Renal pelvis (tissue), 4 donors: ENCODE measurements around the gene ASXL2. TPM values are rescaled to one million over a fixed set of nuclear protein-coding genes. Genes with fewer than 3 reads are reported as not detected.

Source experiments
- DNase-seq: peaks from one replicate; pipeline ENCODE4 v3.0.0-alpha.2; 2013
- polyA plus RNA-seq, 3 donors: library from polyadenylated mRNA; unstranded; fragments of 120-200 nt; gene quantifications; one replicate each; pipeline ENCODE4 v1.2.1, GENCODE V29; 2013; ENCODE audit not compliant: insufficient read length in 3 of 3

The ASXL2 gene
- polyA plus RNA-seq, 3 donors = 17.6 to 22.0 (median 20.5) TPM

DNA sequence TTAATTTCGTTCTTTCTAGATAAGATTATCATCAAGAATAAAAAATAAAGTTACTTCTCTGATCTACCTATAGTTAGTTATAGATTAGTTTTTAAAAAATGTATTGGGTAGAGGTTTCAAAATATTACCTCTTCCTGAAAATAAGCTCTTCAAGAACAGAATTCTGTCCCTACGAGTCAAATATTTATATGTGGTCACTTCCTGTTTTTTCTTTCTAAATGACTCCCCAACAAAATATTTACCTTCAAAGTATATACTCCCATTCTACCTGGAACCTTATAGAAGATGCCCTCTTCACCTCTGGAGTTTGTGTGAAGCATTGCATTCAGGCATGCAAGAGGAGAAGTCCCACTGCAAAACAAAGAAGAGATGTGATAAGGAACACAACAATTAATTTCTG is 72.3 kb downstream of the ASXL2 start:
- no peak for DNase-seq

DNA sequence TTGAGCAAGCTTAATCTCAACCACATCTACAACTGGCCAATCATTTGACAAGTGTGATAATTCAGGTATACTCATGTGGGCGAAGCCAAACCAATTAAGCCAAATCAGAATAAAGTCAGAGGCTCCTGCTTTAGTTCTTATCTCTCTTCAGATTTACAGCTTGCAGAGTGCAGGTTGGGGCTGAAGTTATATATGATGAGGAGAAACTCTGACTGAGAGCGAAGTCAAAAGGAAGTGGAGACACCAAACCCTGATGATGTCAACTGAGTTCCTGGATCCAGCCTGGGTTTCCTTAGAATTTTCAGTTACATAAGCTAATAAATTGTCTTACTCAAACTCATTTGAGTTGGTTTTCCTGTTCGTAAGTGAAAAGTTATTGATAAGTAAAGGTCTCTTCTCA is 73.9 kb downstream of the ASXL2 start:
- DNase-seq = no peak

DNA sequence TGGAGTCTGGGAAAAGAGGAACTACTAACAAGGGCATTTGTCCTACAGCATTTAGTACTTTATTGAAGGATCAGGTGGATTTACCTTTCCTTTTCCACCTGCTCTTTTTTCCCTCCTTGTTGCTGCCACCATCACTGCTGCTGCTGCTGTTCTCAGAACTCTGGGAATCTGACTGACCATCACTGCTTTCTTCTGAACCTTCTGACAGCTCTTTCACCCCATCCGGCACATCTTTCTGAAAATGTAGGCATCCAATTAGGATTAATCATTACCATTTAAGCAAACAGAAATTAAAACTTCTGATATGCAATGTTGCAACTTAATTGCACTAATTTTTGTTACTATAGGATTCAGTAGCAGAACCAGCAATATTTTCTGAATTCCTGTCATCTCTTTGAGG is 79.0 kb downstream of the ASXL2 start:
- no peak for DNase-seq

DNA sequence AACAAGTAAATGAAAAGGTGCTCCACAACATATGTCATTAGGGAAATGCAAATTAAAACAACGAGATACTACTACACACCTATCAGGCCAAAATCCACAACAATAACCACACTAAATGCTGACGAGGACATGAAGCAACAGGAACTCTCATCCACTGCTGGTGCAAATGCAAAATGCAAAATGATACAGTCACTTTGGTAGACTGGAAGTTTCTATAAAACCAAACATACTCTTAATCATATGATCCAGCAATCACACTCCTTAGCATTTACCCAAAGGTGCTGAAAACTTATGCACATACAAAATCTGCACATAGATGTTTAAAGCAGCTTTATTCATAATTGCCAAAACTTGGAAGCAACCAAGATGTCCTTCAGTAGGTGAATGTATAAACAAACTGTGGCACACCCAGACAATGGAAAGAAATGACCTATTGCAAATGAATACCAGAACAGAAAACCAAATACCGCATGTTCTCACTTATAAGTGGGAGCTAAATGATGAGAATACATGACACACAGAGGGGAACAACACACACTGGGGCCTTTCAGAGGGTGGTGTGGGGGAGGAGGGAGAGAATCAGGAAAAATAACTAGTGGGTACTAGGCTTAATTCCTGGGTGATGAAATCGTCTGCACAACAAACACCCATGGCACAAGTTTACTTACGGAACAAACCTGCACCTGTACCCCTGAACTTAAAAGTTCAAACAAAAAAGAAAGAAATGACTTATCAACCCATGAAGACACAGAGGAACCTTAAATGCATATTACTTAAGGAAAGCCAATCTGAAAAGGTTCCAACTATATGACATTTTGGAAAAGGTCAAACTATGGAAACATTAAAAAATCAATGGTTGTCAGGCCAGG is 80.4 kb downstream of the ASXL2 start:
- no peak for DNase-seq

DNA sequence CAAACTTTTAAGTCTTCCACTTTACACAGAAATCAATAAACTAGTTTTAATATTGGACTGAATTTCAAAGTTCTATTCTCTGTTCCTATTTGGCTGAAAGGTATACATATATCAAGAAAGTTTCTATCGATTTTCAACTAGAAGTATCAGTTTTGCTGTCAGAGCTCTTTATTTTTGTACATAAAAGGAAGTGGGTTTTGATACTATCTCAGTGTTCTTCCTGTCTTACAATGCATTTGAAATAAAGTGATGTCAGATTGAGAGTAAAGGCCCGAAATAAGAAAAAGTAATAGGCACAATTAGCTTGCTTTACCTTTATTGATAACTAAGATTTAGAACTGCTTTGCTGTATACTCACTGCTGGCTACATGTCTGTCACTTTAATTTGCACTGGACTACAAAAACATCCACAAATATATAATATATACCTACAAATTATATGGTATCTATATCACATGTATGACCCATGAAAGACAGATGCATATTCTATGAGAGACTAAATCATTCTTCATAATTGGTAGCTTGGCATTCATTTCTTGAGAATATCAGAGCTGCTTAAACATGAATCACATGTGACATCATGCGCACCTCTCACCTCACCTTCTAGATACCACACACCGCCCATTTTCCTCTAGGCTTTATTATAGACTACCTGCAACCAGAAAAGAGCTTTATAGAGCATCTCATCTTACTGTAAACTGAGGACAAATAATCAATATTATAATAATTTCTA is 83.6 kb downstream of the ASXL2 start:
- no peak for DNase-seq

DNA sequence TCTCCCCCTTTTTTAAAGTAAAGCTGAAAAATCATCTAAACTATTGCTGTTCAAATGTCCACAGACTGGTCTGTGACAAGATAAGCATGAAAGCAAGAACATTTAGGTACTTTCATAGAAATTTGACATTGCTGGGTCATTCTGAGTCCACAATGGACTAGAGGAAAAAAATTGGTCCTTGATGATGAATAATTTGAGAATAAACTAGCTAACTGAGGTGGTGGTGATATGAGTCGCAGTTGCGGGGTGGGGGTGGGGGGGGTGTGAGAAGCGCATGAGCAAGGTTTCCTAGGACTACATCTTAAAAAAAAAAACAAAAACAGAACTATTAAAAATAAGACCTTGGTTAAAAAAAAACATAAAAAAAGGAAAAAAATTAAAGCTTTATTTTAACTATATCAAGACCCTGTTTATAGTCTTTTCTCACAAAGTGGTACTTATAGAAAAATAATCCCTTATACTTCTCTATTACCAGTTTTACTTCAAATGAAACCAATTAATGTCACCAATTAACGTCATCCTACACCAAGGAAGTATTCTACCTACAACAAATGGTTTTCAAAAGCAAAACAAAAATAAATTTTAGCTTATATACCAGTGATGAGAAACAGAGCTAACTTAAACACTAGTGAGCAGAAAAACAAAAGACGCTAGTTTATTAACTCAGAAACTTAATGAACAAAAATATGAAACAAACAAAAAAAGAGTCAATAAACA is 88.1 kb downstream of the ASXL2 start:
- no peak for DNase-seq

DNA sequence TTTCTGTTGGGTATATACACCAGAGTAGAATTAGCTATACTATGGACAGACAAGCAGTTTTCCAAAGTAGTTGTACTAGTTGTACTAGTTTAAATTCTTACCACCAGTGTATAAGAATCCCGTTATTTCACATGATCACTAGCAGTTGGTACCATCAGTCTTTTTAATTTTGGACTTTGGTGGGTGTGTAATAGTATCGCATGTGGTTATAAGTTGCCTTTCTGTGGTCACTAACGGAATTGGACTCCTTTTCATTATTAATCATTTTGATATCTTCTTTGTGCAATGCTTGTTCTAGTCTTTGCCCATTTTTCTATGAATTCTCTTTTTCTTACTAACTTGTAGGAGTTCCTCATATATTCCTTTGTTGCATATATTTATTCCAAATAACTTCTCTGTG is 89.8 kb downstream of the ASXL2 start:
- no peak for DNase-seq

DNA sequence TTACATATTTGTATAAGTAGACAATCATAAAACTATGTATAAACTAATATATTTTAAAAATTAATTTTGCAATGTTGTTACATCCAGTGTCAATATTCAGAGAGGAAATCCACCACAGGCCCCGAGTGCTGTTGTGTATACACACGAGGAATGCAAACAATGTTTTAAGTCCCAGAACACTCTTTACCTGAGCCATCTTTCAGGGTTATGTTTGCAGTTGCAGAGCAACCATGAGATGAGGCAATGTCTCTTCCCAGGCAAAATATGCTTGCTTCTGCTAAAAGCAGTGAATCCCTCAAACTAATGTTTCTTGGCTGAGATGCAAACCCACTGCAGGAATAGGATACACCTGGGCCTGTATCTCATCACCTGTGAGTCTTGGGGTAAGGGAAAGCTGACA is 91.3 kb downstream of the ASXL2 start:
- DNase-seq = no peak

DNA sequence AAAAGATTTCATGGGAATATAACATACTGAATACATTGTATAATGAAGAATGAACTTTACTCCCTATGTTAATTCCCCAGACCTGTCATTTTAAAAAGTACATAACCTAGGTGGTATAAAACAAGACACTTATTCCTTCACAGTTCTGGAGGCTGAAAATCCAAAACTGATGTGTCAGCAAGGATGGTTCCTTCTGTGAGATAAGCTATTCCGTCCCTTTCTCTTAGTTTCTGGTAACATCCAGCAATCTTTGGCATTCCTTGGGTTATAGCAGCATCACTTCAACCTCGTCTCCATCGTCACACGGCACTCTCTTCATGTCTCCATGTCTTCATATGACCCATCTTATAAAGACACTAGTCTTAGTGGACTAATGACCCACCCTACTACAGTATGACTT is 93.9 kb downstream of the ASXL2 start:
- no peak for DNase-seq

DNA sequence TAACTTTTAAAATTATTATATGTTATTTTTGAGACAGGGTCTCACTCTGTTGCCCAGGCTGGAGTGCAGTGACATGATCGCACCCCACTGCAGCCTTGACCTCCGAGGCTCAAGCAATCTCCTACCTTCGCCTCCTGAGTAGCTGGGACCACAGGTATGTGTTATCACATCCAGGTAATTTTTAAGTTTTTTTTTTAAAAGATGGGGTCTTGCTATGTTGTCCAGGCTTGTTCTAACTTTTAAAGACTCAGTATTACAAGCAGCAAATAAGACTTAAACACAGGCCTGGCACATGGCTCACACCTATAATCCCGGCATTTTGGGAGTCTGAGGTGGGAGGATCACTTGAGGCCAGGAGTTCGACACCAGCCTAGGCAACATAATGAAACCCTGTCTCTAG is 101.2 kb downstream of the ASXL2 start:
- no peak for DNase-seq

DNA sequence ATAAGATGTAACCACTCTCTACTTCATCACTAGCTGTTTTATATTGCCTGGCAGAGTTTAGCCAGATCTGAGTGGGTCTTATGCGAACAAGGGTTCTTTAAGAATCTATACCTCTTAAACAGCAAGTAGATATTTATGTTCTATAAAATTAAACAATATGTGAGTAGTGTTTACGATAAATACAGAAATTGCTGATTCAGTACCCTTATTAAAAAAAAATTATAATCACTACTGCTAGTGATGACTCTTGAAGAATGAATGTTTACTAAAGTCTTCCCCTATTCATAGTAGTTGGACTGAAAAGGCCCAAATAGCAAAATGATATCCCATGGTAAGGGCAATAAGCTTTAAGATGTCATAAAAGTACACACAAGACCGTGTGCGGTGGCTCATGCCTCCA is 106.2 kb downstream of the ASXL2 start:
- DNase-seq = no peak

DNA sequence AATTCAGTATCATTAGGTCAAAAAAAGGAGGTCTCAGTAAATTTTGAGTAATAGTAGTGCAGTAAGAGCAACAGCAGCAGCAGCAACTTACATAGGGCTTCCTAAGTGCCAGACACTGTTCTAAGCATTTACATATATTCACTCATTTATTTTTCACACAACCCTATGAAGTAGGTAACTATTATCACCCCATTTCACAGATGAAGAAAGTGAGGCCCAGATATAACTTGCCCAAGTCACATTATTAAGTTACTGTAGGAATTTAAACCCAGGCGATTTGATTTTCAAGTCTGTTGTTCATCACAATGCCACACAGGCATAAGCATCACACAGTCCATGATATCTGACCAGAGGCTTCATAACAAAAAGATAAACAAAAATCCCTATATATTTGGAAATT is 114.7 kb downstream of the ASXL2 start:
- DNase-seq = no peak

DNA sequence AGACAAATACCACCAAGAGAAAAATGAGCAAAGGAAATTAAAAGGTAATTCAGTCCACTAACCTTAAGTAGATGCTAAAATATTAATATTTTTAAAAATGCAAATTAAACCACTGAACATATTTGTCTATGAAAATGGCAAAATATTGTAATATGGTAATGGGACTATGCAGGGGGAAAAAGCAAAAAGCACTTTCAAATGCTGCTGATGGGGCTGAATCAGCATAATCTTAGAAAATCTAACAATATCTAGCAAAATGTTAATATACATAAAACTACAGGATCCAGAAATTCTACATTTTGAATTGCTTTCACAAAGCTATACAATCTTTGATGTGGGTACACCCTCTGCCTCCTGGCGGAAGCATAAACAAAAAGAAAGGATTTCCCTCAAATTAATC is 118.0 kb downstream of the ASXL2 start:
- no peak for DNase-seq

DNA sequence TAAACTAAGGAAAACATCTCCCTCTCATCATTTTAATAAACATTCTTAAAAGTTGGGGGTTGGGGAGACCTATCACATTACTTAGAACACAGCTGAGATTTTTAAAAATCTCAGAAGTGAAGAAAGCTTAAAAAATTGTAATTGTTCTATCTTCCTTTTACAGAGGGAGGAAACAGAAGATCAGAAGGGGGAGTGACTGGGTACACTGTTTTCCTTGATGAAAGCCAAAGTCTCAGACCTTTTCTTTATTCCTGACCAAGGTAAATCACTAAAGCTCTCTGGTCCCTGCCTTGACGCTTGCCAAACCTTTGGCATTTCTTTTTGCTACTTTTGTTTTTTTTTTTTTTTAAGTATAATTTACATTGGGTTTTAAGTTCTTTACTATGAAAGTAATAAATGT is 119.9 kb downstream of the ASXL2 start:
- no peak for DNase-seq

DNA sequence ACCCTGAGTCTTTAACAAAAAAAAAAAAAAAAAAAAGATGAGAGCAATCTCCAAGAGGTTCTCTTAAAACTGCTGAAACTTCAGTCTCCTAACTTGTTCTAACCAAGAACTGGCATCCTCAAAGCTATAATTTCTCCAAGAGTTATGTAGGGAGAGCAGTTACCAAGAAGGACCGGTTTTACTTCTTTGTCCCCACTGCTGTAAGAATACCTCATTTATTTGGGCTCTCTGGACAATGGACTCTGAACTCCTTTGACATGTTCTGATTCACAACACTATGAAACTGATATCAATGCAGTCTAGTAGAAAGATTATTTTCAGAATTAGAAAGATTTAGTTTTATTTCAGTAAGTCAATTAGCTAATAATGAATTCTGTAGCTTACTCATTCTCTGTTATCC is 120.4 kb downstream of the ASXL2 start:
- DNase-seq = no peak

DNA sequence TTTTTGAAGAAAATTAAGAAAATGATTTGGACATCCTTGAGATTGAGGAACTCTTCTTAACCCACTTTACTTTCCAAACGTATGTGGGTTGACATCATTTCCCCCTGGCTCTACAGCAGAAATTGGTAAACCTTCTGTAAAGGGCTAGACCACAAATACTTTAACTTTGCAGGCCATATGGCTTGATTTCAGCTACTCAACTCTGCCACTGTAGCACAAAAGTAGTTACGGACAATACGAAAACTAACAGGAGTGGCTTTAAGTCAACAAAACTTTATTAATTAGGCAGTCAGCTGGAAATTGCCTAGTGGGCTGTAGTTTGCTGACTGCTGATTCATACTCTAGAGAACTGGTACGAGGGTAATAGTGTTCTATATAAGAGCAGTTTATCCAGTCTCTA is 121.8 kb downstream of the ASXL2 start:
- no peak for DNase-seq

DNA sequence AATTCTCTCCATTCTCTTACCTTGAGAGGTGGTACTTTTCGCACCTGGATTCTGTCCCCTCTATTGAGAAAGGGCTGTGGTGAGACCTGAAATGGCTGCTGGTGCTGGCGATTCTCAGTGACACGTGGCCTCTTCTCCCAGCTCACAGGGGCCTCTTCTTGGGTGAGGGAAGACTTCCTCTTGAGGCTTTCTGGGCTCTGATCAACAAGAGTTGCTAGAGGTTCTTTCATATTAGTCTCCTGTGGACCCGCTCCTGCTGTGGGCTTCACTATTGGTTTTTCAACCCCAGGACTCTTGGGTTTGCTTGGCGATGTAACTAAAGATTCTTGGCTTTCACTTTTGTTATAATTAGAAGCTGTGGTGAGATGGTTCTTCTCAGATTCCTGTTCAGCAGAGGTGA is 128.6 kb downstream of the ASXL2 start:
- no peak for DNase-seq

DNA sequence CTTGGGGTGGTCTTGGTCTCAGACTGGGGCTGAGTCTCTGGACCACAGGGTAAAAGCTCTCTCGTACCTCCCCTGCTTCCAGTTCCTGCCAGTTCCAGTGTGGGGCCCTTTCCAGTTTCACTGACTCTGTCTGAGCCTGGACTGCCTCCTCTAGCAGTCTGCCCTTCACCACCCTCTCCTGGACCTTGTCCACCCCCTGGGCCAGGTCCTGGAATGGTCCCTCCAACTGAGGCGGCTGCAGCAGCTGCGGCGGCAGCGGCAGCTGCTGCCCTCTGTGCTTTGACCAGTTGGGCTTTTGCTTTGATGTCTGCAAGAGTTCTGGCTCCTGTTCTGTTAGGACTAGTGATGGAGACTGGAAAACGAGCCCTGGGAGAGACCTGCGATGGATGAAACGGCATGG is 134.2 kb downstream of the ASXL2 start:
- DNase-seq = no peak

DNA sequence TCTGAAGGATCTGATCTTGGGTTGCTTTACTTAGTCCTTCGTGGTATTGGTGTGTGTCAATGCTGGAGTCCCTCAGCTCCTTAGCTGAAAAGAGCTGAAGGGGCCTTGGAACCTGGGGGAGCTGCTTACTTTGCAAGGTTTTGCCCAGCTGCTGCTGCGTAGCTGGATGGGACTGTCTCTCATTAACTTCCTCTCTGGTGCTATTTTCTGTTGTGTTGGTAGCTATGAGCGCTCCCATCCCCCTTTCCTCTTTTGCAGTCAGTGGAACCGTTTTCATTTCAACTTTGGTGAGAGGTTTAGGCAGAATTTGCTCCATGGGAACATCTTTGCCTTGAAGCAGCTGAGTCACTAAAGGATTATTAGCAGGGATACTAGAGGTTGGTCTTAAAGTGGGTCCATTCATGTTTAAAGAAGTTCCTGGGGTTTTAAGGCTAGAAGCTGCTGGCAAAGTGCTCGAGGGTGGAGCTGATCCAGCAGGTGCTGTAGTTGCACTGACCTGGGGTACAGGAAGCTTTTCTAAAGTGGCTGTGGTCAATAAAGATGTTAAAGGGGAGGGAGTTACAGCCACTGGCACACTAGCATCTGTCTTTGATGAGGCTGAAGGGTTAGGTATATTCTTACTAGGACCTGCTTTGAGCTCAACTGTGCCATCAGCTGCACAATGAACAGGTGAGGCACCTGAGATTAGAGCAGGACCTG is 135.0 kb downstream of the ASXL2 start:
- DNase-seq = no peak

DNA sequence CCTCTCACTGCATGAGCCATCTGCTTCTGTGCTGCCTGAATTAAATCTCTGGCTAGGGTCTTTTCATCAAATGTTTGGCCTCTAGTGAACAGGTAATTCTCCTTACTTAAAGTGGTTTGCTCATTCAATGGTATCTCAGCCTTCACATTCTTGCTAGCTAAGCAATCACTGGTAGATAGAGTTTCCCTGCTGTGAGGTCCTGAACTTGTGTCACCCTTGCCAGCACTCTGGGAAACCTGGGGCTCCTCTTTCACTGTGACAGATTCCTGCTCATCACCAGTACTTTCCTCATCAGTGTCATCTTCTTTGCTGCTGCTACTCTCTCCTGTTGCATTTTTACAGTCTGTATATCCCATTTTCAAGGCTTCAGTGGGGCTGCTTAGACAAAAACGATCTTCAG is 135.8 kb downstream of the ASXL2 start:
- no peak for DNase-seq

DNA sequence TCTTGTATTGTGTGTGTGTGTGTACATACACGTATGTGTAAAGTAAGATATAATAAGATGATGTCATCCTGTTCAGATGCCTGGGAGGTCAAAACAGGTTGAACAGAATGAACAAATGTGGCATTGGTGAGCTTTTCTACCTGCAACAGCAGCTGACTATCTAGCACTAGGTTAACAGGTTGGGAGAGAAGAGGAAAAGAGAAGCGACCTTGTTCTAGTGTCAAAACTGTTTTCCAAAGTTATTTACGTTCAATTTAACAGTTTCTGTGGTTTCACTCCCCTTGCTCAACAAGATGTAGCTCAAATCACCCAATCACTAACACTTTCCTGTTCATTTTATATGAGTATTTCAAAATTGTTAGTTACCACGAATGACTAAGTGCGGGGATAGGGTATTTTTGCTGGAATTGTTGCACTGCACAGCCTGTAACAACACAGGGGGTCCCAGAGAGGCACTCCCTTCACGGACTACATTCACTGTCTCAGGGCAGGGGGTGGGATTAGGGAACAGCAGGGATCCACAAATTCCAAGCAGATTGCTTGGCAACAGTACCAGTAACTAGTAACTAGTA is 137.4 kb downstream of the ASXL2 start:
- no peak for DNase-seq
